ENCODE results near the gene SLC7A8.

- TF ChIP-seq, protein P1, sequence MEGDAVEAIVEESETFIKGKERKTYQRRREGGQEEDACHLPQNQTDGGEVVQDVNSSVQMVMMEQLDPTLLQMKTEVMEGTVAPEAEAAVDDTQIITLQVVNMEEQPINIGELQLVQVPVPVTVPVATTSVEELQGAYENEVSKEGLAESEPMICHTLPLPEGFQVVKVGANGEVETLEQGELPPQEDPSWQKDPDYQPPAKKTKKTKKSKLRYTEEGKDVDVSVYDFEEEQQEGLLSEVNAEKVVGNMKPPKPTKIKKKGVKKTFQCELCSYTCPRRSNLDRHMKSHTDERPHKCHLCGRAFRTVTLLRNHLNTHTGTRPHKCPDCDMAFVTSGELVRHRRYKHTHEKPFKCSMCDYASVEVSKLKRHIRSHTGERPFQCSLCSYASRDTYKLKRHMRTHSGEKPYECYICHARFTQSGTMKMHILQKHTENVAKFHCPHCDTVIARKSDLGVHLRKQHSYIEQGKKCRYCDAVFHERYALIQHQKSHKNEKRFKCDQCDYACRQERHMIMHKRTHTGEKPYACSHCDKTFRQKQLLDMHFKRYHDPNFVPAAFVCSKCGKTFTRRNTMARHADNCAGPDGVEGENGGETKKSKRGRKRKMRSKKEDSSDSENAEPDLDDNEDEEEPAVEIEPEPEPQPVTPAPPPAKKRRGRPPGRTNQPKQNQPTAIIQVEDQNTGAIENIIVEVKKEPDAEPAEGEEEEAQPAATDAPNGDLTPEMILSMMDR (IDR thresholded peaks at IDR 0.05) = no peak
- no peak for TF ChIP-seq POLR2A (IDR thresholded peaks at IDR 0.05)
Observed at GRCh38 chr14:23109769-23110168, 73.7 kb downstream of the SLC7A8 start.

All from thyroid gland (tissue), 4 donors.